Panc1 (cell line): ENCODE measurements around the gene HADHB.

Experiments used
- POLR2AphosphoS5 ChIP-seq: IDR thresholded peaks from 2 replicates; pipeline ENCODE4 v1.6.1; 2012; ENCODE audit warnings: mild to moderate bottlenecking, low read depth, low read length, moderate library complexity
- REST ChIP-seq, 2 experiments: IDR thresholded peaks; 2 replicates each; pipeline ENCODE4 v1.6.1; 2011 to 2012; ENCODE audit warnings: low read depth in 2 of 2, control low read depth in 1 of 2, low read length in 1 of 2, mild to moderate bottlenecking in 1 of 2, moderate library complexity in 1 of 2; ENCODE audit not compliant: insufficient read depth in 1 of 2
- TF ChIP-seq, protein P1 (sequence below): fragments of 450-650 bp; IDR thresholded peaks from 2 replicates; pipeline ENCODE4 v1.5.1; 2017; ENCODE audit warnings: mild to moderate bottlenecking

DNA sequence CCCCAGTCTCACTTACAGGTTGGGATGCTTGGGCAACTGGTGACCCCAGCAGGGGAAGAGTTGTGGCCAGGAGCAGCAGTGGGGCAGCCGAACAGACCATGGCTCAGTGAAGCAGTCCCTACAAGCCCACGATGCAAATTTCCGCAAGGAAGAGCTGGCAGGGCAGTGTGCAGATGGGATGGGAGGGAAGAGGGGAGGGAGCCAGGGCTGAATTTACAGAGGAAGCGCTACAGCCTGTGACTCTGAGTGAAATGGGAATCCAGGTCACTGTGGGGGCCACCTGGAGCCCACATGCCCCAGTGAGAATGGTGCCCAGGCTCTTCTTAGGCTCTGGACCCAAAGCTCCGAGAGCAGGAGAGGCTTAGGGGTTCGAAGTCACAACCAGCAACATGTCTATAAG lies 74.2 kb downstream of the HADHB start:
- TF ChIP-seq, protein P1, sequence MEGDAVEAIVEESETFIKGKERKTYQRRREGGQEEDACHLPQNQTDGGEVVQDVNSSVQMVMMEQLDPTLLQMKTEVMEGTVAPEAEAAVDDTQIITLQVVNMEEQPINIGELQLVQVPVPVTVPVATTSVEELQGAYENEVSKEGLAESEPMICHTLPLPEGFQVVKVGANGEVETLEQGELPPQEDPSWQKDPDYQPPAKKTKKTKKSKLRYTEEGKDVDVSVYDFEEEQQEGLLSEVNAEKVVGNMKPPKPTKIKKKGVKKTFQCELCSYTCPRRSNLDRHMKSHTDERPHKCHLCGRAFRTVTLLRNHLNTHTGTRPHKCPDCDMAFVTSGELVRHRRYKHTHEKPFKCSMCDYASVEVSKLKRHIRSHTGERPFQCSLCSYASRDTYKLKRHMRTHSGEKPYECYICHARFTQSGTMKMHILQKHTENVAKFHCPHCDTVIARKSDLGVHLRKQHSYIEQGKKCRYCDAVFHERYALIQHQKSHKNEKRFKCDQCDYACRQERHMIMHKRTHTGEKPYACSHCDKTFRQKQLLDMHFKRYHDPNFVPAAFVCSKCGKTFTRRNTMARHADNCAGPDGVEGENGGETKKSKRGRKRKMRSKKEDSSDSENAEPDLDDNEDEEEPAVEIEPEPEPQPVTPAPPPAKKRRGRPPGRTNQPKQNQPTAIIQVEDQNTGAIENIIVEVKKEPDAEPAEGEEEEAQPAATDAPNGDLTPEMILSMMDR: no peak
- TF ChIP-seq POLR2AphosphoS5 (no peak), REST (IDR thresholded peaks at IDR 0.05; ENCODE audit: insufficient read depth in 1 of 2, low read depth in 2 of 2, low read length in 1 of 2) (no peak)
